NCI-H1930 (cell line): ENCODE results near the gene CAMSAP1.
"Not testable (repeated sequence)": the region's sequence is repeated elsewhere in the genome, so short reads cannot be mapped to it uniquely, and the experiment has no call there.

Source experiments
- DNase-seq, 2 experiments: peaks; one replicate each; lab custom pipeline; 2025; lab: John Stamatoyannopoulos, UW

Gene CAMSAP1

DNA sequence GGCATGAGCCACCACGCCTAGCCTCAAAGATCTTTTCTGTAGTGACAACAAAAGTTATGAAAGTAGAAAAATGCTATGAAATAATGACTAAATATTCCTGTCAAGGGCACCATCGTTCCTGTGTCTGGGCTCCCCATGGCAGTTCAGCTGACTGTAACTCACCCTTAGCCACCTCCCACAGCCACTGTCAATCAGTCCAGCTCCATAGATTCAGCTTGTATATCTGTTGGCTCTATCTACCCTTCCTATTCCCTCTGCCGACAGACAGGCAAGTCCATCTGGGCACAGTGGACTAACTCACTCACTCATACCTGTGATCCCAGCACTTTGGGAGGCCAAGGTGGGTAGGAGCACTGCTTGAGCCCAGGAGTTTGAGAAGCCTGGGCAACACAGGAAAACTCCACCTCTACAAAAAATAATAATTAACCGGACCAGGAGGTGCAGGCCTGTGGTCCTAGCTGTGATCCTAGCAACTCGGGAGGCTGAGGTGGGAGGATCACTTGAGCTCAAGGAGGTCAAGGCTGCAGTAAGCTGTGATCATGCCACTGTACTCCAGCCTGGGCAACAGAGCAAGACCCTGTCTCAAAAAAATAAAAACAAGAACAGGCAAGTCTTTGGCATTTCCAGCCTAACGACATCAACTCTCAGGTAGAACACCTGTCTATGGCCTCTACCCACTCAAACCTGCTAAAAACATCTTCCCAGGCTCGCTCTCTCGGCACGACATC is 6.2 kb downstream of the CAMSAP1 start:
- no peak for DNase-seq

DNA sequence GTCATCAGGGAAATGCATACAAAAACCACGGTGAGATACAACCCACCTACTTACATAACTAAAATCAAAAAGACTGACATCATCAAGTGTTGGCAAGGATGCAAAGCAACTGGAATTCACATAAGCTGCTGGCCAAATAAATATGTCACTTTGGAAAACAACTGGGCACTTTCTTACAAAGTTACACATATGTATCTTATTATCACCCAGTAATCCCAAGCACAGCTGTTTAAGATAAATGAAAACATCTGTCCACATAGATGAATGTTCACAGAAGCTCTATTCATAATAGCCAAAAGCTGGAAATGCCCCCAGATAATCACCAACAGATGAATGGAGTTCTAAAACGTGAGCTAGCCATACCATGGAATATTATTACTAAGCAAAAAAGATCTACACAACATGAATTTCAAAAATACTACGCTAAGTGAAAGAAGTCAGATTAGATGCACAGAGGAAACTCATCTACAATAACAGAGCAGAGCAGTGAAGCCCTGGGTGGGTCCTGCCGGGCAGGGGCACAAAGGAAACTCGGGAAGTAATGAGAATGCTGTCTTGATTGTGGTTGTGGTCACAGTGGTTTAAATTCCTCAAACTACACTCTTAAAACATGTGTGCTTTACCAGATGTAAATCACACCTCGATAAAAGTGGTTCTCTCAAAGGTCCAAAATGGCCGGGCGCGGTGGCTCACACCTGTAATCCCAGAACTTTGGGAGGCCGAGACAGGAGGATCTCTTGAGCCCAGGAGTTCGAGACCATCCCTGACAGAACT is 8.5 kb downstream of the CAMSAP1 start:
- DNase-seq, result no peak

DNA sequence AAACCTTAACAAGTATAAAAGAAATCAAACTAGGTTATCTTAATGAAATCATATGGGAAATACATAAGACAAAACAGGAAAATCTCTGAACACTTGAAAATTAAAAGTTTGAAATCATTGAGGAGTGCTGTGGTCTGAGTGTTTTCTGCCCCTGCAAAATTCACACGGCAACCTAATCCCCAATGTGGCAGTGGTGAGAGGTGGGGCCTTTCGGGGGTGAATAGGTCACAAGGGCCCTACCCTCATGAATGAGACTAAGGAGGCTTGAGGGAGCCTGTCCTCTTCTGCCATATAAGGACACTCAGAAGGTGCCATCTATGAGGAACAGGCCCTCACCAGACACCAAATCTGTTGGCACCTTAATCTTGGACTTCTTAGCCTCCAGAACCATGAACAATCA is 10.7 kb downstream of the CAMSAP1 start:
- DNase-seq, result no peak

DNA sequence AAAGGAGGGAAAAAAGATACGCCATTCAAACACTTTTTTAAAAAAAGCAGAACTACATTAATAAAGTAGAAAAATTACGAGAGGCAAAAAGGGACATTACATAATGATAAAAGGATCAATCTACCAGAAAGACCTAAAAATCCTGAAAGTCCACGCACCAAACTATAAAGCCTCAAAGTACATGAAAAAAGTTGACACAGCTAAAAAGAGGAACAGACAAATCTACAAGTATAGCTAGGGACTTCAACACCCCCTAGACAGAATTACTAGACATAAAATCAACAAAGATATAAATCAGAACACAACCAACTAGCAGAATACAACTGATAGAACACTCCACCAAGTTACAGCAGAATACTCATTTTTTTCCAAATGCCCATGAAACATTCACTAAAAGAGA is 11.1 kb downstream of the CAMSAP1 start:
- no peak for DNase-seq

DNA sequence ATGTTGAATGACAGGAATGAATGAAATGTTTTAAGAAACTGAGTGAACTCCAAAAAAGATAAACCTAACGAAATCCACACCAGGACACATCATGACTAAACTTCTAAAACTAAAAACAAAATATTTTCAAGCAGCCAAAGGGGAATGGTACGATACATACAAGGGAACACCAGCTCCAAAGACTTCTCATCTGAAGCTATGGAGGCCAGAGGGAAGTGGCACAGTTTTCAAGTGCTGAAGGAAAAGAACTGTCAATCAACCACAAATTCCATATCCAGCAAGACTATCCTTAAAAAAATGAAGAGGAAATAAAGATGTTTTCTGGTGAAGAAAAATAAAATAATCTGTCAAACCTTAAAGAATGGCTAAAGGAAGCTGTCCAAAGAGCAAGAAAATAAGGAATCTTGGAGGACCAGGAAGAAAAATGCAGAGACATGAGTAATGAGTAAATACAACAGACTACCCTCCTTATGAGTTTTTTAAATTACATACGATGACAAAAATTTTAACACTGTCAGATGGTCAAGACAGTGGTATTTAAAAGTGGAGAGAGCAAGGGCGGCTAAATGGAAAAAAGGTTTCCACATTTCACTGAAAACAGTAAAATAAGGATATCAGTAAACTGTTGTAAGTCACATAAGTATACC is 12.0 kb downstream of the CAMSAP1 start:
- DNase-seq, result no peak

DNA sequence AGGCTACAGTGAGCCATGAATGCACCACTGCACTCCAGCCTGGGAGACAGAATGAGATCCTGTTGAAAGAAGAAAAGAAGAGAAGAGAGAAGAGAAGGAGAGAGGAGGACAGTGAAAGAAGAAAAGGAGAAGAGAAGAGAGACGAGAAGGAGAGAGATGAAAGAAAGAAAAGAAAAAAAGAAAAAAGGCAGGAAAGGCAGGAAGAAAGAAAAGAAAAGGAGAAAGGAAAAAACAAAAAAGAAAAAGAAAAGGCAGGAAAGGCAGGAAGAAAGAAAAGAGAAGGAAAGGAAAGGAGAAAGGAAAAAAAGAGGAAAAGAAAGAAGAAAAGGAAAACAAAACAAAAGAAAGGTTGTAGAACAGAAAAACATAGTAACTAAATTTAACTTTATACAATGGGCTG is 14.2 kb downstream of the CAMSAP1 start:
- no peak for DNase-seq

DNA sequence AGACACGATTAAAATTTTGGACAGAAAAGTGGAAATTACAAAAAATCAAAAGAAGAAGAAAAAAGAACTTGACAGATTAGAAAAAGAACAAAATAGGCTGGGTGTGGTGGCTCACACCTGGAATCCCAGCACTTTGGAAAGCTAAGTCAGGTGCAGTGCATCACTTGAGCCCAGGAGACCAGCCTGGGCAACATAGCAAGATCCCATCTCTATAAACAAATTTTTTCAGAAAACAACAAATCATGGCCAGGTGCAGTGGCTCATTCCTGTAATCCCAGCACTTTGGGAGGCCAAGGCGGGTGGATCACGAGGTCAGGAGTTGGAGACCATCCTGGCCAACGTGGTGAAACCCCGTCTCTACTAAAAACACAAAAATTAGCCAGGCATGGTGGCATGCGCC is 15.0 kb downstream of the CAMSAP1 start:
- DNase-seq, result not testable (repeated sequence)

DNA sequence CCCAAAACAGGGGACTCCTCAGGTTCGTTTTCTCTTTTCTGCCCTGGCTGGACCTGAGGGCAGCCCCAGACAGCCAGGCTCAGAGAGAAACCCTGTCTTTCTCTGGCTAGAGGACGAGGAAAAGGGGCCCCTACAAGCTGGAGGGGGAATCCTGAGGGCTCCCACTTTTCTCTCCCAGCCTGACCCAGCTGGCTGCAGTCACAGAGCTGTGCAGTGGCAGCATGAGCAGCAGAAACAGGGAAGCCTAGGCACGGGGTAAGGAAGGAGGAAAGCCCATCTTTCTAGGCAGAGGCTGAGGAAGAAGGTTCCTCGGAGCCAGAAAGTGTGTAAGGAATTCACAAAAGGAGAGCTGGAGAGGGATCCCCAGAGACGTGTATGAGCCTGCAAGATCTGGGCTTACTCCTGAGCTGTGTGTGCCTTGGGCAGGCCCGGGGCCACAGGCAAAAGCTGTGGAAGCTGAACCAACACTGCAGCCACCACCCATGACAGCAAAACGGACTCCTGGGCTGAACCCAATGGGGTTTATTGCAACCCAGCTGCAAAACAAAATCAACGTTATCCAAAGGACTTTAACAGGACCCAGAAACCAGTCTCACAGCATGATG is 16.2 kb downstream of the CAMSAP1 start:
- no peak for DNase-seq

DNA sequence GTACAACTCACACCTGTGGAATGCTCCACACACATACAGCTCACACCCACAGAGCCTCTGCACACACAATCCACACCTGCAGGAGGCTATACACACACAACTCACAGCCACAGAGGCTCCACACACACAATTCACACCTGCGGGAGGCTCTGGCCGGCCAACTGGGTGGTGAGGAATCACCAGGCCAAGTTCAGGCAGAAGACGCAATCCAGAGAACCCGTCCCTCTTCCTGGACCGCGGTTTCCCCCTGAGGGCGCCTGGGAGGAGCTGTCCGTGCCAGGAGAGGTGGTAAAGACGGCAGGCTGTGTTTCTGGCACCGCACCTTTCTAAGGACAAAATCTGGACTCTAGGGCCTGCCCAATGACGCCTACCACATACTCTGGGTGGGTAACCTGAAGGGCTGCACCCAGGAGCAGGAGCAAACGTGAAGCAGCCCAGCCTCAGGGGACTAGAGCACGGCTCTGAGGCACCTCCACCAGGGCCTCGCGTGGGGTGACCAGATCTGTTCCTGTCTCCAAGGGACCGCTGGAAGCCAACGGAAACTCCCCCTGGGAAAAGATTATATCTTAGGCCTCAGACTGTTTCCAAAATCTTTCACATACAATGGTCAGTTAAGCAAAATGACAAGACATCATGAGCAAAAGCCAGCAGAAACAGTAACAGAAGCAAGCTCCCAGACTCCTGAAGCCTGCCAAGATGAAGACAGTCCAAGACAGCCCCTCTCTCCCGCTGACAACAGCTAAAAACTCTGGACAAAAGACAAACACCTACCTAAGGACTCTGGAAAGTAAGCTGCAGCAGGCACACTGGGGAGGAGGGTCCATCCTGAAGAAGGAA is 16.9 kb downstream of the CAMSAP1 start:
- no peak for DNase-seq

DNA sequence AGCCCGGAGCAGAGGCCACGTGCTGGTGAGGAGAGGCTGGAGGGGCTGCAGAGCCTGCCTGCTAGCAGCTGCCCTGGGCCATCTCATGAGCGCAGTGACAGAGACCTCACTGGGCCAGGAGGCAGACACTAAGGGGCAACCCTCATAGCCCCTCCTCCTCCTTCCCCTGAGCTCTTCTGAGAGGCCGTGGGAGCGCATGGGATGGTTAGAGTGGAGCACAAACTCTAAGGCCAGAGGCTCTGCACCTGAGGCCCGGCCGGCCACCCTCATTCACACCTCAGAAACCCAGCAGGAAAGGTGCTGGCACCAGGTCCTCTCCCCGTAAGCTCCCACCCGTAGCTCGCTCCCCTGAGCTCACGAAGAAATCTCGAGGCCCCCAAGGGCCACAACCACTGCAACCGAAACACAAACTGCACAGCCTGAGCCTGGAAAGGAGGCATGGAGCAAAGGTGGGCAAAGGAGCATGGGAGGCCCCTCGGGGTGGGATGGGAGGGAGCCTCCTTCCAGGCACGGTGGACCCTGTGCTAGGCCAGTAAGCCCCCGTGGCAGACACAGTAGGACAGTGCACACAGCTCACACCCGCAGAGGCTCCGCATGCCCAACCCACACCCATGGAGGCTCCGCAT is 17.7 kb downstream of the CAMSAP1 start:
- DNase-seq, result no peak

DNA sequence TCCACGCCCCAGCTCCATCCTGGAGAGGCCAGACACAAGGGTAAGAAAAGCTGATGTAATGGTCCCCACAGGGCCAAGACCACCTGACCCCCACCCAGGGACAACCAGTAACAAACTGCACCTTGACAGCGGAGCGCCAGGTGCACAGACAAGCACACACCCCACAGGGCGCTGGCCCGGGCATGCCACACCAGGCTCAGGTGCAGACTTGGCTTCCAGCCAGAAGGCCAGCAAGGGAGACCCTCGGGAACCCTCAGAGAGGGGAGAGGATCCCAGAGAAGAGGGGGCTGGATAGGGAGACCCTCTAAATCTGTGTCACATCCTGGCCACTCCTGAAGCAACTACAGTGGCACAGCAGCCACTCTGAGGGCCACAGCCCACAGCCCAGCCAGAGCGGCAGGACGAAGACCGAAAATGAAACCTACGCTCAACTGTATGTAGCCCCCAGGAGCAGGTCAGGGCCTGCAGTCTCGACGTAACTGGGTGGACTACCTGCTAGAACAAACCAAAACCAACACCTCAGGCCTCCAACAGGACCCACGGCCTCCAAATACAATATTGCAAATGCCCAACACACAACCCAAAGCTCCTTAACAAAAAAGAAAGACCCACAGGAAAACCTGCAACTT is 18.5 kb downstream of the CAMSAP1 start:
- no peak for DNase-seq

DNA sequence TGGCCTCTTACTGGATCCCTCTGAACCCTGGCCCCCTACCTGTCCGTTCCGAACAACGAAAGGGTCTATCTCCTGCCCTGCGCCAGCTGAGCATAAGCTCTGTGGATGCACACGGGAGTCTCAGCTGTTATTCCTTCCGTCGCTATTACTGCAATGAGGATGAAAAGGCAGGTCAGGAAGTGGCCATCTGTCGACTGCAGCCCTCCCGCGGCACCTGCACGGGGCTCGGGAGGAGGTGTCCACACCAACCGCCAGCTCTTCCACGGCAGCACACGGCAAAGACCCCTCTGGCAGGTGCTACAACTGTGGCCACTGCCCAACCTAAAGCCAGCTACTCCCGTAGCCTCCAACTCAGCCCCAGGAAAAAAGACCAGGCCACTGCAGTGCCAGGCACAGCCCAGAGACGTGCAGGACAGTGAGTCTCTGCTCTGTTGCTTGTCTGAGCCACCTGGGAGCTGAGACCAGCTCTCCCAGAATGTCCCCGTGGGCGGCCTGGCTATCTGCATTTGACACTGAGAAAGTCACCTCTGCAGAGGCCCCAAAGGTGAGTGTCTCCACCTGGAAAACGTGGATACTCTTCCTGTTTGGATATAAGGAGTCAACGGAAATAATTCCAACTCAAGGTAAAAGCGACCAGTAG is 19.1 kb downstream of the CAMSAP1 start:
- DNase-seq, result no peak

DNA sequence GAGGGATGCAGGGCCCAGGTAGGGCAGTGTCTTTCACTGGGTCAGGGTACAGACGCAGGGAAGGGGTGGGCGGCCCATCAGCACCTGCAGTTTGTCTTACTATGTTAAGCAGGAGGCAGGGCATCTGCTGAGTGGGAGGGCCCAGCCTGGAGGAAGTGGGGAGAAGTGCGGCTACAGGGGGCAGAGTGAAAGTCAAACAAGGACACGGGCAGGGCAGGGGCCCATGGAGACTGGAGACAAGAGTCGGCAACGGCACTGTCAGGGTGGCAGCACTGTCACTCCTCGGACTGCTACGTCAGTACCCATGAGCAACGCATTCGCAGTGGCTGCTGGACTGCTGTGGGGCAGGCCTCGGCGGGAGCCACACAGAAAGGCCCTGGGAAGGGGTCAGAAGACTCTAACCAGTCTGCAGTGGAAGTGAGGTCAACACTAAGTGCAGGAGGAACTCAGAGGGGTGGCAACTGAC is 19.7 kb downstream of the CAMSAP1 start:
- DNase-seq, result no peak

DNA sequence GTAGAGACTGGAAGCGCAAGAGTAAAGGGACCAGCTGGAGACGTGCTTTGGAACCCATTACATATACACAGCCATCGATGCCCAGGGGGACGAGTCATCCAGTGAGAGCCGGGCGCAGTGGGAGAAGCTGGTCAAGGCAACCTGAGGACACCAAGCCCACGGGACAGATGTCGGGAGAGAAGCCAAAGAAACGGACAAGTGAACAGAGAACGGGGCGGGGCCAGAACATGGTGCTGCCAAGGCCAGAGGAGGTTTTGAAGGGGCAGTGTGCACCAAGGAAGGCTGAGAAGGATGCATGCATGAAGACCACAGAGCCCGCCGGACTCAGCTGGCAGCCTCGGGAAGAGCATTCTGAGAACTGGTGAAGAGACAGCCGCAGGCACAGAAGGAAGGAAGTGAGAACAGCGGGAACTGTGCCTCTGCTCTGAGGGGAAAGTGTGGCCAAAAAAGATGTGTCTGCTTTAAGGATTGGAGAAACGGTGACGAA is 20.3 kb downstream of the CAMSAP1 start:
- no peak for DNase-seq

DNA sequence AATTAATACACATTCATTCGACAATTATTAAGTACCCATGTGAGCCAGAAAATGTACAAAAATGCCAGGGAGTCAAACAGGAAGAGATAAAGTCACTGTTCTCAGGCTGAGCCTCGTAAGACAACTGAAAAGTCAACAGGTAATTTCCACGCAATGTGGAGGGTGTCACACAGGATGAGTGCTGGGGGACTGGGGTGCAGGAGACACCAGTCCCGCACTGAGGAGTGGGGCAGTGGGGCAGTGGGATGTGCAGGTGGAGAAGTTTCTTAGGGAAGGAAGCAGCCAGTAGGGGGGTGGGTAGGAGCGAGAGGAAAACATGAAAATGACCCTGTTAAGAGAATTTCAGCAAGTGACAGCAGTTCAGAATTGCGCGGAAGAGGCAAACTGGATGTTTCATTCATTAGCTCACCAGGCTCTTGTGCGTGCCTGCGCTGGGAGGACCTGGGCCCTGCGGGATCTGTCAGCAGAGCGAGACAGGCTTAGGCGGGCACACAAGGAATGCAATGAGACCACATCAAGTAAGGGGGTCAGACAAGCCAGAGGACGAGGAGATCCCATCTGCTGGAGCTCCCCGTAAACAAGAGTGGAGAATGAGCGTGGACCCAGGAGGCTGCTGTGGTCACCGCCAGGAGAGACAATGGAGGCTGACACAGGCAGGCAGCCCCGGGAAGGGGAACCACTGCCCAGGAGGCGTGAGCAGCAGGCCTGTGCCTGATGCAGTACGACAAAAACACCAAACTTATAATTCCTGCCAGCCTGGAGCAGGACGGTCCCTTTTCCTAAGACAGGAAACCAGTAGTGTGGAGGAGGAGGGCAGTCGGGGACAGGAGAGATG is 21.0 kb downstream of the CAMSAP1 start:
- DNase-seq, result no peak

DNA sequence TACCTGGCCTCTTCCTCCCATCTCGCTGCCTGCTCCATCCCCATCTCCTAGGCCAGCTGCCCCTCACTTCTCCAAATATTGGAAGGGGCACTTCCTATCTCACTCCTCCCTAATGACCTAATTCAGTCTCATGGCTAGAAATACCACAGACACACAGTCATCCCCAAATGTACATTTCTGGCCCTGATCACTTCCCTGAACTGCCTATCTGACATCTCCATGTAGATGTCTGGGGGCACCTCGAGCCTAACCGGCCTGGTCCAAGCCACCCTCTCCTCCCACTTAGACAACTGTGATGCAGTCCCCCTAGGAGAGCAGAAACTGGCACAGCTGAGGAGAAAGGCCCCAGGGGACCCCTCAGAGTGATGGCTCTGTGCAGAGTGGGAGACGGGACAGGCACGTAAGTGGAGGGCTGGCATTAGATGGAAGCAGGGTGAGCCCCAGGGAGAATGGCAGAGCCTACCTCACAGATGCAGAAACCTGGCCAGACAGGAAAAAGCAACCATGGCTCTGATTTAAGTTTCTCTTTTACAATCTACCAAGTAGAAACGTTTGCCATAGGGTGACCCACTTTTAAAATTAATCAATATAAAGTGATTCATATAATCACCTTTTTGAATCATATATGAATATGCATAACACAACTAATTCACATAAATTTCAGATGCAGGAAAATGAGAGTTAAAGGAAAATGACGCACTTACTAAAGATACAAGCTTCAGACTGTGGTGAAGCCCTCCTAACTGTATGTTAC is 22.1 kb downstream of the CAMSAP1 start:
- no peak for DNase-seq

DNA sequence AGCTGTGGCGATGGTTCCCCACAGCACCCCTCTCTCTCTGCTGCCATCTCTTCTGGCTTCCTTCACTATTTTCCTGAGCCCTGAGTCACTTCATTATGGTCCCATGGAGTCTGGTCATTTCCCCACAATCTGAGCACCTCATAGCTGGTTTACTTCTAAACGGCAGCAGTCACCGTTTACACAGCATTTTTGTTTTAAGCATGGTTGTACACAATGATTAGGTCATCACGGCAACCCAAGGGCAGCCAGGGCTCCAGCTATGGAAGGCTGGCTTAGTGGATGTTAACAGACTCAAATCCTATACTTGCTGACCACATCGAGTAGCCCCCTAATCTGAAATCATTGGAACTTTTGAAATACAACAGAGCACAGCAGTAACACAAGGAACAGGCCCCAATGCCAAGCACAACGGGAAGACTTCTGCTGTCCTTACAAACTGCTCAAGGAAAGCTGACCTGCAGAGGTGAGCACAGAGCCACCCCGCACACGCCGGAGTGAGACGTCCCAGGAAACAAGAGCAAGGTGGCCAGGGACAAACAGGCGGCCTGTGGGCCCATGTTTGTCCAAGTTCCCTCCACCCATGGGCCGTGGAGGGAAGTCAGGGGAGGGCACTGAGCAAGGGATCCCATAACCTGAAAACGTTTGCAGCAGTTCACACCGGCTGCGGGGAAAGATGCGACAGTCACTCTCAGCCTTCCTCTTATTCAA is 22.9 kb downstream of the CAMSAP1 start:
- DNase-seq, result no peak
